AG10803 (cell line): ENCODE data around the gene ZDHHC11B.
"Not testable (repeated sequence)": the region's sequence is repeated elsewhere in the genome, so short reads cannot be mapped to it uniquely, and the experiment has no call there.

ENCODE experiments used
- DNase-seq: peaks from one replicate; pipeline ENCODE4 v3.0.0; 2010; ENCODE audit warnings: low read depth
- H3K4me3 ChIP-seq: 2 replicates; pipeline ENCODE4 v1.5.1; 2011; ENCODE audit warnings: mild to moderate bottlenecking, low read length, control low read depth
- CTCF ChIP-seq: conservative IDR thresholded peaks from 2 replicates; pipeline ENCODE4 v1.5.1; 2011; ENCODE audit warnings: mild to moderate bottlenecking, low read length, control low read depth, inconsistent platforms

ZDHHC11B gene

GRCh38 chr5:749101-749670, 35.3 kb downstream of the ZDHHC11B start:
- TF ChIP-seq CTCF: no peak
- no peak overlapping the region for H3K4me3 ChIP-seq
- no peak for DNase-seq

- not testable (repeated sequence) for DNase-seq, H3K4me3 ChIP-seq
Observed at GRCh38 chr5:748011-748980, 36.2 kb downstream of the ZDHHC11B start.

- not testable (repeated sequence) for DNase-seq, H3K4me3 ChIP-seq
Observed at GRCh38 chr5:747303-747844, 37.2 kb downstream of the ZDHHC11B start.

GRCh38 chr5:746258-746761, 38.2 kb downstream of the ZDHHC11B start:
- no peak for DNase-seq
- no peak for TF ChIP-seq CTCF
- no peak overlapping the region for H3K4me3 ChIP-seq

GRCh38 chr5:745272-746142, 39.0 kb downstream of the ZDHHC11B start:
- not testable (repeated sequence) for DNase-seq, H3K4me3 ChIP-seq

- not testable (repeated sequence) for DNase-seq, H3K4me3 ChIP-seq
Observed at GRCh38 chr5:743696-744404, 40.7 kb downstream of the ZDHHC11B start.

GRCh38 chr5:742276-742675, 42.3 kb downstream of the ZDHHC11B start:
- H3K4me3 ChIP-seq, DNase-seq: not testable (repeated sequence)

- DNase-seq: not testable (repeated sequence)
Observed at GRCh38 chr5:734145-734544, 50.4 kb downstream of the ZDHHC11B start.

GRCh38 chr5:732754-733454, 51.6 kb downstream of the ZDHHC11B start:
- not testable (repeated sequence) for H3K4me3 ChIP-seq, DNase-seq

More at GRCh38 chr5:734145-734544, 50.4 kb downstream of the ZDHHC11B start:
- not testable (repeated sequence) for H3K4me3 ChIP-seq

- not testable (repeated sequence) for H3K4me3 ChIP-seq, DNase-seq
Observed at GRCh38 chr5:729225-729624, 55.3 kb downstream of the ZDHHC11B start.

GRCh38 chr5:727087-727486, 57.4 kb downstream of the ZDHHC11B start:
- not testable (repeated sequence) for H3K4me3 ChIP-seq, DNase-seq

- not testable (repeated sequence) for DNase-seq, H3K4me3 ChIP-seq
Observed at GRCh38 chr5:723865-724264, 60.7 kb downstream of the ZDHHC11B start.

- not testable (repeated sequence) for H3K4me3 ChIP-seq, DNase-seq
Observed at GRCh38 chr5:723309-723708, 61.2 kb downstream of the ZDHHC11B start.

GRCh38 chr5:719379-719778, 65.2 kb downstream of the ZDHHC11B start:
- not testable (repeated sequence) for H3K4me3 ChIP-seq, DNase-seq
